K562 (cell line): ENCODE measurements around the gene ARHGDIB.

Source experiments
- ATF3 ChIP-seq, 2 experiments: fragments of 450-650 bp in 1 of 2; sonication (generic) in 1 of 2; formaldehyde crosslinking in 1 of 2; IDR thresholded peaks in 1 of 2; conservative IDR thresholded peaks in 1 of 2; 2 replicates each; pipeline versions ENCODE4 v1.6.1 to v1.8.1; 2016 to 2023; ENCODE audit warnings: mild to moderate bottlenecking in 2 of 2, moderate library complexity in 2 of 2, inconsistent platforms in 1 of 2, missing genetic modification reagents in 1 of 2
- CTCF ChIP-seq, 3 experiments: IDR thresholded peaks in 2 of 3; conservative IDR thresholded peaks in 1 of 3; 2 replicates each; pipeline ENCODE4 v1.5.1; 2011 to 2012; ENCODE audit warnings: low read length in 3 of 3, mild to moderate bottlenecking in 3 of 3, control low read depth in 2 of 3, improper control_type of control experiment in 1 of 3, inconsistent platforms in 1 of 3, low read depth in 1 of 3, mixed read lengths in 1 of 3, moderate library complexity in 1 of 3; ENCODE audit not compliant: insufficient read depth in 2 of 3
- CUX1 ChIP-seq: fragments of 200-800 bp; sonication (Bioruptor generic); IDR thresholded peaks from 2 replicates; pipeline ENCODE4 v1.6.1; 2016; ENCODE audit warnings: missing genetic modification characterization, missing compliant biosample characterization
- L3MBTL2 ChIP-seq: fragments of 450-650 bp; IDR thresholded peaks from 2 replicates; pipeline ENCODE4 v1.6.1; 2016; ENCODE audit warnings: mild to moderate bottlenecking, moderate library complexity
- REST ChIP-seq, 2 experiments: fragments of 450-650 bp; formaldehyde crosslinking in 1 of 2; IDR thresholded peaks; 2 replicates each; pipeline versions ENCODE4 v1.4.0 to v1.6.1; 2014 to 2020; ENCODE audit warnings: mild to moderate bottlenecking in 2 of 2, borderline replicate concordance in 1 of 2, low read depth in 1 of 2
- RFX7 ChIP-seq: fragments of 250-450 bp; sonication (Bioruptor Pico); IDR thresholded peaks from 2 replicates; pipeline ENCODE4 v1.5.1; 2021; ENCODE audit warnings: mild to moderate bottlenecking
- SMAD4 ChIP-seq: fragments of 250-450 bp; sonication (Bioruptor Pico); conservative IDR thresholded peaks from 2 replicates; pipeline ENCODE4 v1.8.0; 2021; ENCODE audit warnings: inconsistent platforms, mild to moderate bottlenecking, moderate library complexity
- USF2 ChIP-seq: sonication (generic); formaldehyde crosslinking; IDR thresholded peaks from 2 replicates; pipeline ENCODE4 v1.5.0; 2020; ENCODE audit warnings: missing genetic modification reagents

- TF ChIP-seq USF2 (CRISPR knock-in tag) (no peak), CUX1 (CRISPR knock-in tag) (no peak), REST (IDR thresholded peaks at IDR 0.05; ENCODE audit: borderline replicate concordance) (no peak), REST (CRISPR knock-in tag; IDR thresholded peaks at IDR 0.05; ENCODE audit: low read depth) (no peak), L3MBTL2 (no peak), ATF3 (IDR thresholded peaks at IDR 0.05) (no peak), ATF3 (CRISPR knock-in tag; conservative IDR thresholded peaks at IDR 0.05) (no peak), SMAD4 (CRISPR knock-in tag) (no peak), CTCF (IDR thresholded peaks at IDR 0.05 in 2 of 3, conservative IDR thresholded peaks at IDR 0.05 in 1 of 3; ENCODE audit: insufficient read depth in 2 of 3, low read depth in 1 of 3, low read length in 3 of 3) (no peak), RFX7 (CRISPR knock-in tag) (no peak)
Measured at GRCh38 chr12:14989790-14990189, 28.4 kb upstream of the ARHGDIB start.
